GM23248 (cell line): ENCODE results near the gene DENND1A.

Source experiments
- EZH2 ChIP-seq: fragments of 200-600 bp; sonication (generic); IDR thresholded peaks from 2 replicates; pipeline ENCODE4 v1.6.1; 2018; ENCODE audit warnings: antibody characterized with exemption, mild to moderate bottlenecking; ENCODE audit not compliant: insufficient read depth, poor library complexity, severe bottlenecking
- EZH2phosphoT487 ChIP-seq: fragments of 200-600 bp; sonication (generic); IDR thresholded peaks from 2 replicates; pipeline ENCODE4 v1.6.1; 2018; ENCODE audit warnings: antibody characterized with exemption, moderate library complexity, mild to moderate bottlenecking, low read depth; ENCODE audit not compliant: insufficient read depth

- TF ChIP-seq EZH2 (no peak), EZH2phosphoT487 (no peak)
Observed at GRCh38 chr9:123437201-123437600, 492.7 kb downstream of the DENND1A start.
